WTC11 (cell line): ENCODE results near the gene SGCD. TPM values are rescaled to one million over a fixed set of nuclear protein-coding genes. Genes with fewer than 3 reads are reported as not detected.
A peak's percentile ranks its signal among the peaks of the same experiment; 100 is the strongest.
"Not testable (repeated sequence)": the region's sequence is repeated elsewhere in the genome, so short reads cannot be mapped to it uniquely, and the experiment has no call there.

ENCODE experiments used
- ATAC-seq: fragments of 200-7000 bp; cut with Tn5 transposase; 2 replicates; pipeline ENCODE4 v1.10.0; 2021; ENCODE audit warnings: mild to moderate bottlenecking, moderate library complexity
- CTCF ChIA-PET: fragments of 300-600 bp; sonication (Branson Sonifier 250); formaldehyde crosslinking; loops from one replicate; lab custom pipeline; 2021; ENCODE audit warnings: antibody characterized with exemption; lab: Charles Lee
- POLR2A ChIA-PET: fragments of 350-600 bp; sonication (Branson Sonifier 250); formaldehyde crosslinking; loops from one replicate; lab custom pipeline; 2021; ENCODE audit warnings: antibody characterized with exemption; lab: Charles Lee
- DNase-seq: peaks from one replicate; pipeline ENCODE4 v3.0.0; 2021; ENCODE audit warnings: low spot score
- H3K27ac Mint-ChIP-seq: 2 replicates; pipeline ENCODE4 v1.8.0; 2021; ENCODE audit warnings: mixed read lengths
- H3K27me3 Mint-ChIP-seq: 2 replicates; pipeline ENCODE4 v1.8.0; 2021; ENCODE audit warnings: low read depth, mild to moderate bottlenecking, moderate library complexity, mixed read lengths
- H3K36me3 Mint-ChIP-seq: 2 replicates; pipeline ENCODE4 v1.8.0; 2021; ENCODE audit warnings: mixed read lengths
- H3K4me1 Mint-ChIP-seq: 2 replicates; pipeline ENCODE4 v1.8.0; 2022; ENCODE audit warnings: mixed read lengths
- H3K4me3 Mint-ChIP-seq: 2 replicates; pipeline ENCODE4 v1.8.0; 2021; ENCODE audit warnings: mild to moderate bottlenecking, moderate library complexity, mixed read lengths
- H3K9me3 Mint-ChIP-seq: 2 replicates; pipeline ENCODE4 v1.8.0; 2021; ENCODE audit warnings: mixed read lengths
- ATF2 ChIP-seq: sonication (generic); formaldehyde crosslinking; IDR thresholded peaks from 2 replicates; pipeline ENCODE4 v1.8.1; 2022; ENCODE audit warnings: low read depth, missing genetic modification reagents, borderline replicate concordance
- ATF3 ChIP-seq: sonication (generic); formaldehyde crosslinking; conservative IDR thresholded peaks from 2 replicates; pipeline ENCODE4 v1.8.1; 2022; ENCODE audit warnings: mild to moderate bottlenecking, missing genetic modification reagents
- ATF6 ChIP-seq: sonication (generic); formaldehyde crosslinking; IDR thresholded peaks from 2 replicates; pipeline ENCODE4 v1.8.1; 2023; ENCODE audit warnings: mild to moderate bottlenecking, missing genetic modification reagents
- CTCF ChIP-seq: fragments of 200-600 bp; IDR thresholded peaks from 2 replicates; pipeline ENCODE4 v1.8.0; 2022; ENCODE audit warnings: antibody characterized with exemption
- EMX1 ChIP-seq: fragments of 250-450 bp; sonication (Bioruptor Pico); IDR thresholded peaks from 2 replicates; pipeline ENCODE4 v1.8.0; 2021; ENCODE audit warnings: mild to moderate bottlenecking
- ERG ChIP-seq: fragments of 250-450 bp; sonication (Bioruptor Pico); IDR thresholded peaks from 2 replicates; pipeline ENCODE4 v1.8.0; 2021; ENCODE audit warnings: mild to moderate bottlenecking
- FOXP1 ChIP-seq: sonication (generic); formaldehyde crosslinking; IDR thresholded peaks from 2 replicates; pipeline ENCODE4 v1.8.0; 2022; ENCODE audit warnings: missing genetic modification reagents, mild to moderate bottlenecking, moderate library complexity, borderline replicate concordance
- GRHL2 ChIP-seq: fragments of 250-450 bp; sonication (Bioruptor Pico); IDR thresholded peaks from 2 replicates; pipeline ENCODE4 v1.8.0; 2022; ENCODE audit warnings: mild to moderate bottlenecking, moderate library complexity; ENCODE audit not compliant: insufficient replicate concordance, severe bottlenecking
- HMGA2 ChIP-seq: fragments of 250-450 bp; sonication (Bioruptor Pico); IDR thresholded peaks from 2 replicates; pipeline ENCODE4 v1.4.0; 2021; ENCODE audit warnings: mild to moderate bottlenecking, moderate library complexity
- IRF2 ChIP-seq: sonication (generic); formaldehyde crosslinking; IDR thresholded peaks from 2 replicates; pipeline ENCODE4 v1.8.0; 2022; ENCODE audit warnings: low read depth, missing genetic modification reagents, borderline replicate concordance
- NR2C2 ChIP-seq: sonication (generic); formaldehyde crosslinking; IDR thresholded peaks from 2 replicates; pipeline ENCODE4 v1.8.0; 2022; ENCODE audit warnings: mild to moderate bottlenecking, missing genetic modification reagents
- RELA ChIP-seq: sonication (generic); formaldehyde crosslinking; IDR thresholded peaks from 2 replicates; pipeline ENCODE4 v1.8.1; 2022; ENCODE audit warnings: missing genetic modification reagents, mild to moderate bottlenecking, borderline replicate concordance
- SMAD3 ChIP-seq: sonication (generic); formaldehyde crosslinking; IDR thresholded peaks from 2 replicates; pipeline ENCODE4 v1.8.0; 2022; ENCODE audit warnings: missing genetic modification reagents, mild to moderate bottlenecking, borderline replicate concordance
- SMAD4 ChIP-seq: sonication (generic); formaldehyde crosslinking; IDR thresholded peaks from 2 replicates; pipeline ENCODE4 v1.8.0; 2022; ENCODE audit warnings: mild to moderate bottlenecking, missing genetic modification reagents
- SOX15 ChIP-seq: fragments of 250-450 bp; sonication (Bioruptor Pico); IDR thresholded peaks from 2 replicates; pipeline ENCODE4 v1.9.0; 2021; ENCODE audit warnings: mild to moderate bottlenecking
- STAT6 ChIP-seq: sonication (generic); formaldehyde crosslinking; conservative IDR thresholded peaks from 2 replicates; pipeline ENCODE4 v1.8.1; 2023; ENCODE audit warnings: mild to moderate bottlenecking, low read depth, missing genetic modification reagents, moderate library complexity
- TEAD1 ChIP-seq: sonication (generic); formaldehyde crosslinking; IDR thresholded peaks from 2 replicates; pipeline ENCODE4 v1.8.0; 2022; ENCODE audit warnings: mild to moderate bottlenecking, missing genetic modification reagents
- ZNF532 ChIP-seq: fragments of 250-450 bp; sonication (Bioruptor Pico); IDR thresholded peaks from 2 replicates; pipeline ENCODE4 v1.9.0; 2021; ENCODE audit warnings: mild to moderate bottlenecking, borderline replicate concordance
- total RNA-seq: library from RNA; stranded (reverse); gene quantifications from 3 replicates; pipeline ENCODE4 v1.2.3, GENCODE V29; 2021

SGCD gene
- total RNA-seq, 1 experiment from 2014 or later: 0.33 TPM

- H3K4me3 Mint-ChIP-seq: no peak overlapping the region
- H3K9me3 Mint-ChIP-seq: no peaks in the 10 kb centered on the region
- DNase-seq (no peak), ATAC-seq (no peak)
- peaks cover 46% of the 10 kb centered on the region for H3K4me1 Mint-ChIP-seq
- POLR2A ChIA-PET: no interaction called here
- no peaks in the 10 kb centered on the region for H3K36me3 Mint-ChIP-seq
- no peak for TF ChIP-seq STAT6 (CRISPR knock-in tag)
- CTCF ChIA-PET: interaction anchor here (1.0 kb wide), 1 partner anchor 478 kb away, joined by 3 read pairs; no protein-coding TSS in a partner anchor
- peak overlapping the region; percentile 65; the same call in 1 of the 2 replicates for H3K27ac Mint-ChIP-seq
- H3K27me3 Mint-ChIP-seq: no peaks in the 10 kb centered on the region
These were observed 327.5 kb downstream of the SGCD start for GRCh38 chr5:156654444-156654843.

- H3K9me3 Mint-ChIP-seq: no peaks in the 10 kb centered on the region
- DNase-seq: no peak
- H3K36me3 Mint-ChIP-seq: no peaks in the 10 kb centered on the region
- peaks cover 46% of the 10 kb centered on the region for H3K4me1 Mint-ChIP-seq
- no peak for TF ChIP-seq ATF2
- TF ChIP-seq ERG (CRISPR knock-in tag): no peak
- no peak for TF ChIP-seq EMX1 (CRISPR knock-in tag)
- TF ChIP-seq SMAD4 (CRISPR knock-in tag): no peak
- TF ChIP-seq RELA (CRISPR knock-in tag): no peak
- no peak for TF ChIP-seq ZNF532 (CRISPR knock-in tag)
- no peak for TF ChIP-seq NR2C2
- TF ChIP-seq GRHL2: no peak
- no peak for TF ChIP-seq TEAD1 (CRISPR knock-in tag)
- no peak for TF ChIP-seq ATF6
- TF ChIP-seq HMGA2 (CRISPR knock-in tag): no peak
- TF ChIP-seq IRF2 (CRISPR knock-in tag): no peak
- no peak for TF ChIP-seq ATF3 (CRISPR knock-in tag)
- TF ChIP-seq CTCF: no peak
- no peak for TF ChIP-seq SOX15 (CRISPR knock-in tag)
- TF ChIP-seq FOXP1 (CRISPR knock-in tag): no peak
- TF ChIP-seq SMAD3: no peak
- TF ChIP-seq, all 79 proteins: peak for 0
- Mint-ChIP-seq H3K27ac (peak overlapping the region; percentile 95), H3K27me3 (no peaks in the 10 kb centered on the region), H3K4me3 (peak overlapping the region; percentile 23; the same call in 1 of the 2 replicates)
- ChIA-PET POLR2A (interaction anchor here (0.6 kb wide), 1 partner anchor 72 kb away, joined by 6 read pairs; no protein-coding TSS in a partner anchor), CTCF (no interaction called here)
- peak; percentile 59 for ATAC-seq
These were observed 328.8 kb downstream of the SGCD start for GRCh38 chr5:156655732-156656131.

- DNase-seq: peak; percentile 60
- H3K36me3 Mint-ChIP-seq, ATAC-seq, POLR2A ChIA-PET, H3K9me3 Mint-ChIP-seq, CTCF ChIA-PET, H3K27ac Mint-ChIP-seq, H3K27me3 Mint-ChIP-seq, H3K4me3 Mint-ChIP-seq: not testable (repeated sequence)
- peaks cover 19% of the 10 kb centered on the region for H3K4me1 Mint-ChIP-seq
These were observed 337.9 kb downstream of the SGCD start for GRCh38 chr5:156664832-156665231.
